ENCODE data around the gene NFIA.

NFIA gene

DNA sequence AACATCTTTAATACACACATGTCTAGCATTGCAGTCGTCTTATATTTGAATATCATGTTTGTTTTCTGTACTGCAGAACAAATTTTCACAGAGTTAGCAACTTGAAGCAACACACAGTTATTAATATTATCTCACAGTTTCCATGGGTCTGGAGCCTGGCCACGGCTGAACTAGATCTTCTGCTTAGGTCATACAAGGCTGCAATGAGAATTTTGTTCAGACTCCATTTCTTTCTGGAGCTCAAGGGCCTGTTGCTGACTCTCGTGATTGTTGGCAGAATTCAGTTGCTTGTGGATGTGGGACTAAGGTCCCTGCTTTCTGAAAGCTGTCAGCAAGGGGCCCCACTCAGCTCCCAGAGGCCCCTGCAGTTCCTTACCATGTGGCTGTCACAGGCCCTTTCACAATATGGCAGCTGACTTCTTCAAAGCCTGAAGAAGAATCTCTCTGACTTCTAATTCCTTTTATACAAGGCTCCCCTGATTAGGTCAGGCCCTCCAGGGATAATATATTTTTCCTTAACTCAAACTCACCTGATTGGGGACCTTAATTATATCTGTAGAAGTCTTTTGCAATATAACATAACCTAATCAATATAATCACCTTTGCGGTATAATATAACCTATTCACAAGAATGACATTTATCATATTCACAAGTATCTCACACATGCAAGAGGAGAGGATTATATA is 296.3 kb downstream of the NFIA start:
- ATAC-seq, result no peak

DNA sequence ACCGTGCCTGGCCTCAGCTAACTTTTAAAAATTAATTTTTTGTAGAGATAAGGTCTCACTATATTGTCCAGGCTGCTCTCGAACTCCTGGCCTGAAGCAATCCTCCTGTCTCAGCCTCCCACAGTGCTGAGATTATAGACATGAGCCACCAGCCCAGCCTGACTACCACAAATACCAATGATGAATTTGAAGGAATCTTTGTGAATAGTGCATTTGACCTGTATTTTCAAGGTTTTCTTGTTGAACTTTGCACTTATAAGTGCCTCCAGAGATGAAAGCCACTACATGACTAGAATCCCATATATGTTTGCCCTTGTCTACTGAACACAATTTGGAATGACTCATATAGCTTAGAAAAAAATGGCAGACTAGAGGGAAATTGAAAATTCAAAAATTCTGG is 297.3 kb downstream of the NFIA start:
- no peak for ATAC-seq

DNA sequence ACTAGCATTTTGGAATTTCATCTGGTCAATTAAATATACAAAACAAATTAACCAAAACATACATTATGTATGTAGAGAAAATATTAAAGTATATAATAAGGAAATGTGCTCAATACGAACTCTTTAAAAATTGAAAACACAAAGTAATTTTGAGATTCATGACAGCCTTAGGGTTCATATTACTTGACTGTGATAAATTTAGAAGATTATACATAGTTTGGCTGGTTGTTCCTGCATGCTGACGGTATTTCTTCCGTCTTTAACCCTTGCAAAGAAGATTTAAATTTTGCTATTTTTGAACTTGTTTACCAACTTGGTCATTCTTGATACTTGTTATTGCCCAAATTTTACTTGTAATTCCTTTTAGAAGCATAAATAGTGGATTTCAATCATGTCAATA is 298.2 kb downstream of the NFIA start:
- ATAC-seq, result no peak

DNA sequence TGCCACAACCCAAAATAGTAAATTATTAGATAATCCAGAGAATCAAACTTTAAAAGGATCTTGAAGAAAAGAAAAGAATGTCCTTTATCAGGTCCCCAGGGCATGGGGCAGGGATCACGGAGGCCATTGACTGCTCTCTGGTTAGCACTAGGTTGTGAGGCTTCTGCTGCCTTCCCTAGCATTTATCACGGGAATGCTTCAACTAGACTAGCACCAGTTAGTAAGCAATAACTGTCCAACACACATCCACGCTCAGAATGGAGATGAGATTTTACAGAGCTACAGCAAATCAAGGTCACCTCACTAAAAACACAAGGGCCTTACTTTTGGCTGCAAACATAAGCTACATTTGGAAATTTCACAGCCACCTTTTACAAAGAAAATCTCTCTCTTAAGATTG is 304.0 kb downstream of the NFIA start:
- no peak for ATAC-seq

DNA sequence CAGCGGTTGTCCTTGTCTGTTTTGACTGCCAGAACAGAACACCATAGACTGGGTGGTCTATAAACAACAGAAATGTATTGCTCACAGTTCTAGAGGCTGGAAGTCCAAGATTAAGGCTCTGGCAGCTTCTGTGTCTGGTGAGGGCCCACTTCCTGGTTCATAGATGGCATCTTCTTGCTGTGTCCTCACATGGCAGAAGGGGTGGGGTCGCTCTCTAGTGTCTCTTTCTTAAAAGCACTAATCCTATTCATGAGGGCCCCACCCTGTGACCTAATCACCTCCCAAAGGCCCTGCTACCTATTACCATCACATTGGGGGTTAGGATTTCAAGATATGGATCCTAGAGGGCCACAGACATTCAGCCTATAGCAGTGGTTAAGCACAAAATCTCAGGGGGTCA is 304.4 kb downstream of the NFIA start:
- ATAC-seq, result no peak

DNA sequence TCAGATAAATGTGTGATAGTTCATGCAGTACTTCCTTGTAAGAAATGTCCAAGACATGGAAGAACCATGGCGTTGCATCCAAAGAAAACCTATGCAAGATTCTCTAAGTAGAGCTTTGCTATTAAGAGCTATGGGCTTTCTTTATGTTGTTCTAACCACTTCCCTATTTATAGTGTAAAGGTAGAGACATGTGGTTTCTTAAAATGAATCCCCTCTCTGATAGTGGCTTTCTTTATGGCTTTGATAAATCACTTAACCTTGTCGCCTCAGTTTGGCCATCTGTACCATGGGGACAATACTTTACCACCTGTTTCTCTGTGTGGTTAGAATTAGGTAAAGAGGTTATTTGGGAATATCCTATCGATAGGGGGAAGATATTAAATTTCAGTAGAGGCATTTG is 305.5 kb downstream of the NFIA start:
- ATAC-seq, result no peak

DNA sequence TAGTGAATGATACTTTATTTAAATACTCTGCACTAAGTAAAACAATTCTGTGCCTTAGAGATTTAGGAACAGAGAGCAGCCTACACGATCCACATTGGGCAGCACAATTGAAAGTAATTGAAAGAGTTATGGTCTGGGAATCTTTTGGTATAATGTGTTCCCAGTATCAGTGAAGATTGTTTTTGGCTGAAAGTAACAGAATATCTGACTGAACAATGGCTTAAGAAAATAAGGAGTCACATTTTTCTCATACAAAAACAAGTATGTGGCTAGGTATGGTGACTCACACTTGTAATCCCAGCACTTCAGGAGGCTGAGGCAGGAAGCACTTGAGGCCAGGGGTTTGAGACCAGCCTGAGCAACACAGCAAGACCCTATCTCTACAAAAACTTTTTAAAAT is 306.2 kb downstream of the NFIA start:
- ATAC-seq, result no peak

DNA sequence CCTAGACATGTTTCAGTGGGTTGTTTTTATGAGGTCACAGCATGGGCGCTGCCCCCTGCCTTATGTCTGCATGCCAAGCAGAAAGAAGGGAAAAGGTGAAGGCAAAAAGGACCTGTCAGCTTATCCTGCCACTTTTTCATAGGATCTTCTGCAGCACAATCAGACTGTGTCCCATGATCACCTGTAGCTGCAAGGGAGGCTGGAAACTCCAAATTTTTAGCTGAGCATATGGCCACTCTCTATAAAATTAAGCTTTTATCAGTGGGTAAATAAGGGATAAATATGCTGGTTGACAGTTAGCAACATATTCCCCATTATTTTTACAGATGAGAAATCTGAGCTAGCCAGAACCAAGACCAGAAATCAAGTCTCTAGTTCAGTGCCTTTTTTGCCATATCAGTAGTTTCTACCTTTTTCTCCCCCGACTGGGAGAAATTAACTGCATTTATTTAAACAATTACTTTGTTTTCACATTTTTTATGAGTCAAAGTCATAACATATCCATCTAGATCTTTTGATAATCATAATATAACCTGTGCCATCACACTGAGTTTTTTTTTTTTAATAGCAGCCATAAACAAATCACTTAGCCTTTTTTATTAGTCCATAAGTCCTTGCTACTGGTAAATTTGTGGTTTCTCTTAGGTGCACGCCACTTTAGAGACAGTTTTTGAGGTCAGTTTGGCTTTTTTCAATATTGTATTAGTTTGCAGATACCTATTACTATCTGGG is 307.0 kb downstream of the NFIA start:
- ATAC-seq, result no peak

DNA sequence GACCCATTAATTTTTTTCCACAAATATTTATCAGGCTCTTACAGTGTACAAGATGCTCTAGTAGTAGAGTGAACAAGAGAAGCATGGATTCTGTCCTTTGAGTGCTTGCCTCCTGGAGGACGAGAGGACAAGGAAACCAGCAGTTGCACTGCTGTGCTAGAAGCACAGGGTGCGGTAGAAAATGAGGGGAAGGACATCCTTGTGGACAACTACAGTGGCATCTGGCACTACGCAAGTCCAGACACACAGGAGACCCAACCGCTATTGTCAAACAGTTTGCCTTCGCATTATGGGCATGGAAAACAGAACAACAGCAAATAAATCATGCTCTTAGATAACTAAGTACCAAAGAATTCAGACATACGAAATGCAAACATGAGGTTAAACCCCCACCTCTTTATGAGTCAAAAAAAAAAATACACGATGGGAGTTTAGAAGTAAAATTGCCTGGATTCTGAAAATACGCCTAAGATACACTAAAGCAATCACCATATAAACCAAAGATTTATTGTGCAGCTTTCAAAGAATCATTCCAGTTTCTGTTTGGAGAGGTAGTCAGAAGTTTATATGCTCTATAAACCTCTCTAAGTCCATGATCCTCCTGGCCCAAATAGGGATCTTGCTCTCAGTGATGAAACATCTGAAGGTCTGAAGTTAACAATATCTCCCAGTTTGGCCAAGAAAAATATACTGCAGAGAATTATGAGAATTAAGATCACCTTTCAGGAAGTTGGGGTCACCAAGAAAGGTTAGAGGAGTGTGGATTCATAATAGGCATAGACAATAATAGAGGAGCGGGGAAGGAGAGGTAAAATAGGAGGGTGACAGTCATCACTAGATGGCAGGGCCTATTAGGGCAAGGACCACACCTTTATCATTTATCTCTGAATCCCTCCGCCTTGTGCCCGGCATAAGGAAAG is 307.8 kb downstream of the NFIA start:
- ATAC-seq, result no peak

DNA sequence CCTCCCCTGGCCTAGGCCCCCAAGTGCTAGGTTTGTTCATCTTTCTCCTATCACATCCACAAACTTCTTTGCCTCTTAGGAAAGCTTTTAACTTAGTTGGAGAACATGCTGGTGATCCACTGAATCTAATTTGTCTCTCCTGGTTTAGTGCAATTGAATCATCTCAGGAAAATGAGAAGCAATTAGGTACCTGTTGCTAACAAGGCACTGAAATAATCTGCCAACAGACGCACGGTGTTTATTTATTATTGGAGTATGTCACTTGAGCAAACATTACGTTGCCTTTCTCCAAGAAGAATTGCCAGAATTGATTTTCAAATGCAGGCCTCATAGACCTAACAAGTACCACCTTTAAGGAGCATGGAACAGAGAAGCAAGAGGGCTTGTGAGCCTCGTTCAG is 309.4 kb downstream of the NFIA start:
- ATAC-seq, result no peak

DNA sequence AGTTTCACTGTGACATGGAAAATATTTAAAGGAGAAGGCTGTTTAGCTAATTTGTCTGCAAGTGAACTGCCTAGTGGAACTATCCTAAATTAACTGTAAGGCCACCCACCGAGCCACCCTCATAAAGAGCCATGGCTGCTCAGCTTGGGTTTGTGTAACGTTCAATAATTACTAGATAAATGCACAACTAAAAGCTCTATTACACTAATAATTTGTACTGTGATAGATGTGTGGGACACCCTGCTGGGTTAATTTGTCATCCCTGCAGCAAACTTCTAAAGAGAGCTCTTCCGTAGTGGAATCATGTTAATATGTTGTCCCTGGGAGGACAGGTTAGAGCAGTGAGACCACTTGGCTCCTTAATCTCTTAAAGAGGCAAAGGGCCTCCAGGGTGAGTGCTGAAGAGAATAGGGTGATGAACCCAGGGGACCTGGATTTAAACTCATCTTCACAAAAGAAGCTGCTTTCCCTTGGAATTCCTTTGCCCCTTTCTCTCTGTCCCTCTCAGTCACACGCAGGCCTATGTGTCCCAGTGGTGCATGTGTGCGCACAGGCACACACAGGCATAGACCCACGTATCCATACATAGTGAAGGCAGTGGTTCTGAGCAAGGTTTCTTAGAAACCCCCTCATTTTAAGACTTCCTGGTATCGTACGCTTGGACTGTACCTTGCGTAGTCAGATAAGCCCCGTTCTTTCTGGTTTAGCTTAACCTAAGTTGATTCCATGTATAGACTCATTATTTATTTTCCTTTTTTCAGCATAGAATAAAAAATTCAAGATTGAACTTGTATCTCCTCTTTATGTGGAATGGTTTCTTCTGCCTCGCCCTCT is 310.3 kb downstream of the NFIA start:
- ATAC-seq, result no peak

DNA sequence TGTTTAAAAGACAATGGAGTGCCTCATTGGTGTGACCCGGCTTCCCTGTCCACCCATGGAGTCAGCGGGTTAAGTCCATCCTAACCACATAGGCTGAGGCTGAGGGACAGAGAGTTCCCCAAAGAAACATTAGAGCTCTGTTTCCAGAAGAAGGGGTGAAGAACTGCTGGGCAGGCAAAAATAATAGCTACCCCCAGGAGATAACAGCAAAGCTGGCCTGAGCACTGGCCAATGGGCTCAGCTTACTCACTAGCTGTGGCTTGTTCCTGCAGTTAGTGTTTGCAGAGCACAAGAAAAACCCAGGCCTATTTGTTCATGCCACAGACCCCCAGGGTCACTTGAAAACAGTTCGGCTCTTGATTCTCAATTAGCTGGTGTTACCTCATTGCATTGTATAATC is 311.2 kb downstream of the NFIA start:
- ATAC-seq, result no peak

DNA sequence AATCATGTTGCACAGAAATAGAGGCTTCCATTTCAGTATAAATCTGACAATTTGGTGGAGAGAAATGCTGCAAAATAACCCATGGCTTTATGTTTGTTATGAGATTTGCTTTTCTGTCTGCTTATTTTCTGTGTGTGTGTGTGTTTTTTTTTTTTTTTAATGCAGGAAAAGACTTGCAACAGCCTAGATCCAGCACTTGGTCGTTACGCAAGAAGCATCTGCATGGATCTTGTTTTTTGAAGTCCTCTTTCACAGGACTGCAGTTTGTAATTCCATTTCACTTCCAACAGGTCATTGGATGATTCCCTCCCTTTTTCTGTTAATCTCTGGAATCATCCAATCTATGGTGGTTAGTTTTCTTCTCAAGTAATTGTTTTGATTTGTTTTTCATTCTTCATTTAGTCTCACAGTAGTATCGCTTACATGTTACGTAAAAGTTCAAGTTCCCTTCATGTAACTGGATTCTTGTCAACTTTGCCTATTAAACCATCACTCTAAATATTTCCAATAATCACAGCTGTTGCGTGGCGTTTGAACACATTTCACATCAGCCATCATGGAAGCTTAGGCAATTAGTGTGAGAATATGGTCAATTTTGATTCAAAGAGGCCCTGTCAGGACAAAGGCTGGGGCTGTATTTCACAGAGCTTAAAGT is 312.9 kb downstream of the NFIA start:
- no peak for ATAC-seq

DNA sequence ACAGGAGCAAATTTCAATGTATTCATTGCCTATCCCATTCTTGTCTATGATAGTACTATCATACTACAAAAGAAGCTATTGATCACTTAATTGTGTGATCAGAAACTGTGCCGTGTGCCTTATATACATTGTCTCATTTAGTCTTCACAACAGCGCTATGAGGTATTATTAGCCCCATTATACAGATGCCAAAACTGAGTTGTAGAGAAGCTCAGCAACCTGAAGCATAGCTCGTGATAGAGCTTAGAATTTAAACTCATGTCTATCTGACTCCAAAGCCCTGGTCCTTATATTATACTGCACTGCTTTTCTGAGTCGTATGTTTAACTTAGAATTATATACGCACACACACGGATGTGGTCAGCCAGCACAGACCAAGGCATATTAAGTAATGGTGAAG is 315.1 kb downstream of the NFIA start:
- ATAC-seq, result no peak

DNA sequence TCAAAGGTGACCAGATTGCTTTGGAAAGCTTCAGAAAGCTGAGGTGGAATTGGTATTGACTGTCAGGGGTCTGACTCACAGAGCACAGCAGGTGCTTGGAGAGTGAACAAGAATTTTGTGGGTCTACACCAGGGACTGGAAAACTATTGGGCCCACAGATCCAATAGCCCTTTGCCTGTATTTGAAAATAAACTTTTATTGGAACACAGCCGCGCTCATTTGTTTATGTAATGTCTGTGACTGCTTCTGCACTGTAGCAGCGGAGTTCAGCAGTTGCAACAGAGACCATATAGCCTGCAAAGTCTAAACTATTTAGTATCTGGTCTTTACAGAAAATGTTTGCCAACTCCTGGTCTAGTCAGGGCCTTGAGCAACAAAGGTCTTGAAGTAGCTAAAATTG is 315.6 kb downstream of the NFIA start:
- no peak for ATAC-seq

DNA sequence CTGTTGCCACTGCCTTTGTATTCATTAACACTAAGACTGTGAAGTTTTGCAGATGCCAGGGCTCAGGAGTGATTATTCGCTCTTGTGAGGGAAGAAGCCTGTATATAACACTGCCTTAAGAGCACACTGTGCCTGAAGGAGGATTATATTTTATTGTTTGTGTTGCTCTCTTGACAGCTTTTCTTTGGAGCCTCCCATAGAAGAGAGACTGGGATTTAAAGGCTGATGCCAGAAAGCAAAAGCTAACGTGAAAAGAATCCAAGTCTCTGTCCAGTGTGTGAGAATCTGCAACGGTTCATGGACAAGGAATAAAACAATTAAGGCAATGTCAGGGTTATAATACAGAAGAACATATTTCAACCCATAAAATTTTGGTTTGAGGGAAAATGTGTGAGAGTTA is 316.8 kb downstream of the NFIA start:
- ATAC-seq, result no peak

DNA sequence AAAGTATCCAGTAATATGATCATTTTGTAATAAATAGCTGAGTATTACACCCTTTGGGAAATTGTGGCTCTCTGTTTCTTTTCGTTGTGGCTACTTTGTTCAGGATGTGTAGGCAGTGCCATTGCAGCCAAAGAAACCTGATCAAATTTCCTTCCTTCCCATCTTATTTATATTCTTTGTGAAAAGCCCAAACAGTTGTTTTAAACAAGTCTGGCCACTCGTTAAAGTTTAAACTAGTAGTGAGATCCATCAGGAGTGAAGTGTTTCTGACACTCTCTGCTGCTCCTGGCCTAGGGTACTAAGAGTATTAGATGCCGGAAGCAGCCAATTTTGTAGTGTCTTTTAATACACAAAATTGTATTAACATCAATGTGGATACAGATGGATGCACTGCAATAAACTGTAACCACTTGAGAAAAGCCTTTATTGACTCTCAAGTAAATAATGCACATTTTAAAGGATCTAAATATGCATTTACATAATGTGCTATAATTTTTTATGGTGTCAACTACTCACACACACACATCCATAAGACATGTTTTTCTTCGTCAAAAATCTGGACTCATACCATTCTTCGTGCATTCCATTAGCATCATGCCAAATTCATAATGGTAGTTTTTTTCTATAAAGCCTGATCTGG is 317.9 kb downstream of the NFIA start:
- no peak for ATAC-seq

DNA sequence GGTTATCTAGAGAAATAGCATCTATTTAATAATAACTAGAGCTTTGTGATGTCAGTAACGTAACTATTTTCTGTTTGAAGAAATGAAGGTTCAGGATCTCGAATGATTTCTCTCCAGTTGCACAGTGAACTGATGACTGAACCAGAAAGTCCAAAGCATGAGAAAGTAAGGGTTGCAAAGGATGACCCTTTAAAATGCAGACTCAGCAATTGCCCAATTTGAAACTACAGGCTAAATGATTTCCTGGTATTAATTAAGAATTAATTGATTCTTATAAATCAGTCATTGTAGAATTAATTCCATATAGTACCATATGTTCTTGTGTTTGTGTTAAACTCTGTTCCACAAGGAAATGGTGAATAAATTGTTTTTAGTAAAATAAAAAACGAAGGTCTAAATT is 318.6 kb downstream of the NFIA start:
- no peak for ATAC-seq

DNA sequence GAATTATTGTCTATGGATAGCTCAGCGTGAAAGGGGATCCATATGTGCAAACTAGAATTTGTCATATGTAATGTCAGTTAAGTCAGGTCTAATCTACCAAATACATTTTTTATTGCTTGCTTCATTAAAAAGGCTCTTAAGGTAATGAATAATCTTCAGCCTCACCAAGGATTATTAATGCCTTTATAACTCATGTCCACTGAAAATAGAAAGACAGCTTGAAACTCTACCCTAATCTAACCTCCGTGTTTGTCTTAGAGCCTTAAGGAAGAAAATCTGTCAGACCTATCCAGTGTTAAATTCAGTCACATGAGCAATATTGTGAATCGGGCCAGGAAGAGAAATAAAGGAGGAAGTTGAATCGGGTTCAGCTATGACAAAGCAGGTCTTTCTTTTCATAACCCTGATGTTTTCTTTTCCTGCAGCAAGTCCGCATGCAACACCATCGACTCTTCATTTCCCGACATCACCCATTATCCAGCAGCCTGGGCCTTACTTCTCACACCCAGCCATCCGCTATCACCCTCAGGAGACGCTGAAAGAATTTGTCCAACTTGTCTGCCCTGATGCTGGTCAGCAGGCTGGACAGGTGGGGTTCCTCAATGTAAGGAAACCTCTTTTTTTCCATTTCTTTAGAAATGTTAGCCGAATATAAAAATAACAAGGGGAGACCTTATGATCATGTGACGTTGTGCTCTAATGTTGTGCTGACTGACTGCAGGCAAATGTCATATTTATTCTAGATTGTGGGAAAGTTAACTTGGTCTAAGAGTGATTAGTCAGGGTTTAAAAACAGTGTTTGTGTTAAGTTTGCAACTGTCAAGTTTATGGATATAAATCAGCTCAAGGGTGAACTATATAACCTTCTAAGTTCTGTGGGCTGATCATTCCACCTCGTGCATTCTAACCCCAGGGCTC is 321.6 kb downstream of the NFIA start:
- no peak for ATAC-seq

DNA sequence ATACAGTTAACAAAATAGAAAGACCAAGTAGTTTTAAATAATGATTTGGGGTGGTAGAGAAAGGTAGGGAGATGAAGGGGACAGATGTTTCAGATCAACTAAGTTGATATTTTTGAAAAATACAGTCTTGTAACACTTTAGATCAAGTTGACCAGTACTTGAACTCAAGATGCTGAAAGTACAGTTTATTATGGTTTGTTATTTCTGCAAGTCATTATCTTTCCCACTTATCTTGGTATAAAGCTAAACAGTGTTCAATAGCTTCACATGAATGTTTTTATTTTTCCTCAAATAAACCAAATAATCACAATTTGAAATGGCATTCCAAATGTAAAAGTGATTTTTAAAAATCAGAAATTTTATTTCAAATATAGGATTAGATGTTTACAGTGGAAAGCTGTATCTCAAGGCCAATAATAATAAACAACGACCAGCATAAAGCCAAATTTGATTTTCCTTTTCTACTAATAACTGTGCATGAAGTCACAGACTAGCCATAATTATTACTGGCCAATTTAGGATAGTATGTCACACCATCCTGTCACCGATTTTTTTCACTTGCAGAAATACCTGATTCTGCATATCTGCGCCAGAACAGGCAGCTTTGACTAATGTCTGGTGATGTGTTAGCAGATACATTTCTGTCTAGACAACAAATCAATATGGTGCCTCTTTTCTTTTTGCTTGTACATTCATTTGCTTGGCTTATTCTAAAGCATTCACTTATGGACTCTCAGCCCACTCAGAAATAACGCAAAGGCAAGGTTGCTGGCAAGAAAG is 322.4 kb downstream of the NFIA start:
- ATAC-seq, result no peak

Measured in activated CD4-positive, CD25-positive, alpha-beta regulatory T cell treated with anti-CD3 and anti-CD28 coated beads, Interleukin-2, amount 50 U/mL, for 24 hours (primary cell).